WTC11 (cell line): Measurements from ENCODE around the gene ARHGAP28. TPM values are rescaled to one million over a fixed set of nuclear protein-coding genes. Genes with fewer than 3 reads are reported as not detected.
A peak's percentile ranks its signal among the peaks of the same experiment; 100 is the strongest.

ENCODE experiments used
- ATAC-seq: fragments of 200-7000 bp; cut with Tn5 transposase; 2 replicates; pipeline ENCODE4 v1.10.0; 2021; ENCODE audit warnings: mild to moderate bottlenecking, moderate library complexity
- CTCF ChIA-PET: fragments of 300-600 bp; sonication (Branson Sonifier 250); formaldehyde crosslinking; loops from one replicate; lab custom pipeline; 2021; ENCODE audit warnings: antibody characterized with exemption; lab: Charles Lee
- POLR2A ChIA-PET: fragments of 350-600 bp; sonication (Branson Sonifier 250); formaldehyde crosslinking; loops from one replicate; lab custom pipeline; 2021; ENCODE audit warnings: antibody characterized with exemption; lab: Charles Lee
- DNase-seq: peaks from one replicate; pipeline ENCODE4 v3.0.0; 2021; ENCODE audit warnings: low spot score
- H3K27ac Mint-ChIP-seq: 2 replicates; pipeline ENCODE4 v1.8.0; 2021; ENCODE audit warnings: mixed read lengths
- H3K27me3 Mint-ChIP-seq: 2 replicates; pipeline ENCODE4 v1.8.0; 2021; ENCODE audit warnings: low read depth, mild to moderate bottlenecking, moderate library complexity, mixed read lengths
- H3K36me3 Mint-ChIP-seq: 2 replicates; pipeline ENCODE4 v1.8.0; 2021; ENCODE audit warnings: mixed read lengths
- H3K4me1 Mint-ChIP-seq: 2 replicates; pipeline ENCODE4 v1.8.0; 2022; ENCODE audit warnings: mixed read lengths
- H3K4me3 Mint-ChIP-seq: 2 replicates; pipeline ENCODE4 v1.8.0; 2021; ENCODE audit warnings: mild to moderate bottlenecking, moderate library complexity, mixed read lengths
- H3K9me3 Mint-ChIP-seq: 2 replicates; pipeline ENCODE4 v1.8.0; 2021; ENCODE audit warnings: mixed read lengths
- AFF4 ChIP-seq: sonication (generic); formaldehyde crosslinking; IDR thresholded peaks from 2 replicates; pipeline ENCODE4 v1.8.1; 2023; ENCODE audit warnings: mild to moderate bottlenecking, missing genetic modification reagents, borderline replicate concordance
- E2F4 ChIP-seq: sonication (generic); formaldehyde crosslinking; IDR thresholded peaks from 2 replicates; pipeline ENCODE4 v1.8.1; 2022; ENCODE audit warnings: low read depth, mild to moderate bottlenecking, moderate library complexity, missing genetic modification reagents, borderline replicate concordance
- FOXP4 ChIP-seq: sonication (generic); formaldehyde crosslinking; IDR thresholded peaks from 2 replicates; pipeline ENCODE4 v1.8.0; 2022; ENCODE audit warnings: mild to moderate bottlenecking, missing genetic modification reagents
- NR3C1 ChIP-seq: sonication (generic); formaldehyde crosslinking; conservative IDR thresholded peaks from 2 replicates; pipeline ENCODE4 v1.8.1; 2023; ENCODE audit warnings: low read depth, mild to moderate bottlenecking, missing genetic modification reagents
- PRDM15 ChIP-seq: sonication (generic); formaldehyde crosslinking; IDR thresholded peaks from 2 replicates; pipeline ENCODE4 v1.8.0; 2022; ENCODE audit warnings: missing genetic modification reagents
- PREB ChIP-seq: sonication (generic); formaldehyde crosslinking; IDR thresholded peaks from 2 replicates; pipeline ENCODE4 v1.8.1; 2022; ENCODE audit warnings: mild to moderate bottlenecking, missing genetic modification reagents, moderate library complexity, borderline replicate concordance
- RELA ChIP-seq: sonication (generic); formaldehyde crosslinking; IDR thresholded peaks from 2 replicates; pipeline ENCODE4 v1.8.1; 2022; ENCODE audit warnings: missing genetic modification reagents, mild to moderate bottlenecking, borderline replicate concordance
- ZNF232 ChIP-seq: sonication (generic); formaldehyde crosslinking; IDR thresholded peaks from 2 replicates; pipeline ENCODE4 v1.8.0; 2022; ENCODE audit warnings: mild to moderate bottlenecking, missing genetic modification reagents
- ZNF416 ChIP-seq: fragments of 250-450 bp; sonication (Bioruptor Pico); IDR thresholded peaks from 2 replicates; pipeline ENCODE4 v1.9.0; 2021; ENCODE audit warnings: mild to moderate bottlenecking, inconsistent platforms
- ZNF512 ChIP-seq: sonication (generic); formaldehyde crosslinking; IDR thresholded peaks from 2 replicates; pipeline ENCODE4 v1.8.1; 2022; ENCODE audit warnings: missing genetic modification reagents, borderline replicate concordance
- ZNF671 ChIP-seq: fragments of 250-450 bp; sonication (Bioruptor Pico); IDR thresholded peaks from 2 replicates; pipeline ENCODE4 v1.8.0; 2021; ENCODE audit warnings: mild to moderate bottlenecking
- total RNA-seq: library from RNA; stranded (reverse); gene quantifications from 3 replicates; pipeline ENCODE4 v1.2.3, GENCODE V29; 2021

The ARHGAP28 gene
- total RNA-seq, 1 experiment from 2014 or later: 14.8 TPM

GRCh38 chr18:6733758-6734157, 4.2 kb downstream of the ARHGAP28 start:
- no peaks in the 10 kb centered on the region for H3K36me3 Mint-ChIP-seq
- peak overlapping the region; percentile 28 for H3K27ac Mint-ChIP-seq
- no peaks in the 10 kb centered on the region for H3K9me3 Mint-ChIP-seq
- POLR2A ChIA-PET: interaction anchor here (0.6 kb wide), 1 partner anchor 53 kb away, joined by 5 read pairs; no protein-coding TSS in a partner anchor
- ATAC-seq (no peak), DNase-seq (no peak)
- no peak overlapping the region for H3K4me3 Mint-ChIP-seq
- no peak for TF ChIP-seq NR3C1 (CRISPR knock-in tag)
- TF ChIP-seq FOXP4 (CRISPR knock-in tag): no peak
- no peak for TF ChIP-seq PREB
- TF ChIP-seq RELA (CRISPR knock-in tag): no peak
- no peak for TF ChIP-seq PRDM15 (CRISPR knock-in tag)
- no peak for TF ChIP-seq E2F4 (CRISPR knock-in tag)
- TF ChIP-seq ZNF416 (CRISPR knock-in tag): no peak
- TF ChIP-seq ZNF671: no peak
- TF ChIP-seq ZNF512 (CRISPR knock-in tag): no peak
- TF ChIP-seq ZNF232 (CRISPR knock-in tag): no peak
- no peak for TF ChIP-seq AFF4 (CRISPR knock-in tag)
- H3K27me3 Mint-ChIP-seq: no peaks in the 10 kb centered on the region
- CTCF ChIA-PET: interaction anchor here (0.9 to 1.3 kb wide), 3 partner anchors 13 to 145 kb away, joined by 3 read pairs; no protein-coding TSS in a partner anchor
- H3K4me1 Mint-ChIP-seq: peaks cover 74% of the 10 kb centered on the region
